Erythroblast (primary cell): ENCODE measurements around the gene C11orf91.

Experiments used
- GATA1 ChIP-seq: IDR thresholded peaks from 2 replicates; pipeline ENCODE4 v1.6.1; 2011; ENCODE audit warnings: low read depth, mild to moderate bottlenecking, control low read depth, low read length, moderate library complexity
- POLR2A ChIP-seq: IDR thresholded peaks from 2 replicates; pipeline ENCODE4 v1.6.1; 2011; ENCODE audit warnings: mild to moderate bottlenecking, low read length

DNA sequence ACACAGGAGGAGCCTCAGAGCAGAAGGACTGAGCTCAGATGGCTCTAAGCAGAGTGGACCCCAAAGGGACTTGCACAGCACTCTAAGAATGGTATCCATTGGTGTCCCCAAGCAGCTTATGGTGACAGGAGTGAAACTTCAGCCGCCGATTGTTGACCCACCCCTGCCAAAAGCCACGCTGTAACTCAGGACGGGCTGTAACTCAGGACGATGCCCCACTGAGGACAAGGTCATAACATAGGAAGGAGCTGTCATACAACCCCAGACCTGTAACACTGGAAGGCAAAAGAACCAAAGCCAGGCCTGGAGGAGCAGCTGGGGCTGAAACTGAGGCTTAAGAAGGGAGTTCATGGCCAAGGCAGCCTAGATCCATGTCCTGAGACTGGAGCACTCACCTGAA is 21.4 kb upstream of the C11orf91 start:
- TF ChIP-seq POLR2A = no peak
- TF ChIP-seq GATA1 = no peak
